H1 (cell line): ENCODE data around the gene BCAS4.

Experiments
- EP300 ChIP-seq, 2 experiments: IDR thresholded peaks; 1 replicate in 1 of 2; 2 replicates in 1 of 2; pipeline ENCODE4 v1.6.1; 2011 to 2012; ENCODE audit warnings: low read depth in 2 of 2, low read length in 2 of 2, mild to moderate bottlenecking in 2 of 2, borderline replicate concordance in 1 of 2, inconsistent platforms in 1 of 2, moderate library complexity in 1 of 2
- POLR2A ChIP-seq, 2 experiments: IDR thresholded peaks; 1 replicate in 1 of 2; 2 replicates in 1 of 2; pipeline ENCODE4 v1.6.1; 2011; ENCODE audit warnings: low read depth in 2 of 2, low read length in 2 of 2, mild to moderate bottlenecking in 2 of 2; ENCODE audit errors: control extremely low read depth in 1 of 2
- SP4 ChIP-seq: IDR thresholded peaks from 2 replicates; pipeline ENCODE4 v1.6.1; 2012; ENCODE audit warnings: low read length, inconsistent platforms
- TF ChIP-seq, protein P1 (sequence below), 3 experiments: IDR thresholded peaks; 1 replicate in 2 of 3; 2 replicates in 1 of 3; pipeline versions ENCODE4 v1.5.1 to v1.6.1; 2011; ENCODE audit warnings: low read length in 3 of 3, mild to moderate bottlenecking in 3 of 3, inconsistent platforms in 2 of 3, low read depth in 1 of 3, moderate library complexity in 1 of 3; ENCODE audit not compliant: insufficient read depth in 1 of 3; ENCODE audit errors: control extremely low read depth in 1 of 3

DNA sequence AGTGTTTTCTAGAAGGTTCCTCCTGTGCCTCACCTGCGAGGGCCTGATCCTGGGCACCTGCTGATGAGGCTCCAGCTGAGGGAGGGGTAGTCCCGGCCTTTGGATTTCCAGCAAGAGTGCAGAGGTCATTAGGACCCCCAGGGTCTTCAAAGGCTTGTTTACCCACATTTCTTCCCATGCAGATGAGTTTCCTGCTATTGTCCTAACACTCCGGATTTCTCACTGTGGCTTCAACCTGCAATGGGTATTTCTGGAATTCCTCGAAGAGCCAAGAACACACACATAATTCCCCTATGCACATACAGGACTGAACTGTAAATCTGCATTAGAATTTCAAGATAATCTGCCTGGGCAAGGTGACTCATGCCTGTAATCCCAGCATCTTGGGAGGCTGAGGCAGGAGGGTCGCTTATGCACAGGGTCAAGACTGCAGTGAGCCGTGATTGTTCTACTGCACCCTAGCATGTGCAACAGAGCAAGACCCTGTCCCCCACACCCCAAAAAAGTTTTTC is 82.4 kb downstream of the BCAS4 start:
- TF ChIP-seq POLR2A (IDR thresholded peaks at IDR 0.05; ENCODE audit: control extremely low read depth in 1 of 2, low read depth in 2 of 2, low read length in 2 of 2) (no peak), SP4 (no peak), EP300 (IDR thresholded peaks at IDR 0.05; ENCODE audit: borderline replicate concordance in 1 of 2, low read depth in 2 of 2, low read length in 2 of 2) (no peak)
- TF ChIP-seq, protein P1, sequence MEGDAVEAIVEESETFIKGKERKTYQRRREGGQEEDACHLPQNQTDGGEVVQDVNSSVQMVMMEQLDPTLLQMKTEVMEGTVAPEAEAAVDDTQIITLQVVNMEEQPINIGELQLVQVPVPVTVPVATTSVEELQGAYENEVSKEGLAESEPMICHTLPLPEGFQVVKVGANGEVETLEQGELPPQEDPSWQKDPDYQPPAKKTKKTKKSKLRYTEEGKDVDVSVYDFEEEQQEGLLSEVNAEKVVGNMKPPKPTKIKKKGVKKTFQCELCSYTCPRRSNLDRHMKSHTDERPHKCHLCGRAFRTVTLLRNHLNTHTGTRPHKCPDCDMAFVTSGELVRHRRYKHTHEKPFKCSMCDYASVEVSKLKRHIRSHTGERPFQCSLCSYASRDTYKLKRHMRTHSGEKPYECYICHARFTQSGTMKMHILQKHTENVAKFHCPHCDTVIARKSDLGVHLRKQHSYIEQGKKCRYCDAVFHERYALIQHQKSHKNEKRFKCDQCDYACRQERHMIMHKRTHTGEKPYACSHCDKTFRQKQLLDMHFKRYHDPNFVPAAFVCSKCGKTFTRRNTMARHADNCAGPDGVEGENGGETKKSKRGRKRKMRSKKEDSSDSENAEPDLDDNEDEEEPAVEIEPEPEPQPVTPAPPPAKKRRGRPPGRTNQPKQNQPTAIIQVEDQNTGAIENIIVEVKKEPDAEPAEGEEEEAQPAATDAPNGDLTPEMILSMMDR (IDR thresholded peaks at IDR 0.05; ENCODE audit: control extremely low read depth in 1 of 3, insufficient read depth in 1 of 3, low read depth in 1 of 3, low read length in 3 of 3) = no peak
